Testis (tissue), 3 donors: Measurements from ENCODE around the gene ANK2. TPM values are rescaled to one million over a fixed set of nuclear protein-coding genes. Genes with fewer than 3 reads are reported as not detected.

Experiments used
- DNase-seq: peaks from one replicate; pipeline ENCODE4 v3.0.0-alpha.2; 2019
- H3K27ac ChIP-seq, 2 donors: fragments of 200-600 bp; sonication (generic); one replicate each; pipeline ENCODE4 v1.5.1; 2019
- H3K27me3 ChIP-seq: fragments of 200-600 bp; sonication (generic); one replicate; pipeline ENCODE4 v1.5.1; 2019
- H3K36me3 ChIP-seq: fragments of 200-600 bp; sonication (generic); one replicate; pipeline ENCODE4 v1.5.1; 2017; ENCODE audit warnings: low read depth; ENCODE audit errors: missing control alignments
- H3K4me1 ChIP-seq: fragments of 200-600 bp; sonication (generic); one replicate; pipeline ENCODE4 v1.5.1; 2019
- H3K4me3 ChIP-seq, 2 donors: fragments of 200-600 bp; sonication (generic); one replicate each; pipeline ENCODE4 v1.5.1; 2017 to 2019
- H3K9me3 ChIP-seq: fragments of 200-600 bp; sonication (generic); one replicate; pipeline ENCODE4 v1.5.1; 2017
- CTCF ChIP-seq, 3 experiments: fragments of 450-650 bp in 2 of 3; fragments of 200-600 bp in 1 of 3; sonication (generic) in 1 of 3; IDR thresholded peaks; one replicate each; pipeline ENCODE4 v1.5.1; 2016 to 2019; ENCODE audit warnings: antibody characterized with exemption in 3 of 3, mild to moderate bottlenecking in 2 of 3, moderate library complexity in 1 of 3
- POLR2A ChIP-seq: fragments of 450-650 bp; IDR thresholded peaks from one replicate; pipeline ENCODE4 v1.6.1; 2017; ENCODE audit warnings: antibody characterized with exemption, mild to moderate bottlenecking, moderate library complexity
- WGBS, 2 donors: methylation state at CpG; one replicate each; pipeline ENCODE4 v1.1.5; 2018; 5-methylcytosine and 5-hydroxymethylcytosine counted together
- intact Hi-C: fragments of 100-400 bp; cut with DNase I; formaldehyde crosslinking; loops from one replicate; pipeline ENCODE4 v1.15.1; 2023; ENCODE audit warnings: low total_unique reads
- polyA plus RNA-seq: library from polyadenylated mRNA; stranded (reverse); fragments of 350-450 nt; fragmentation: Illumina TruSeq; extraction: RNeasy Lipid Tissue Mini Kit (QIAGEN cat#74804); gene quantifications from one replicate; pipeline ENCODE4 v1.2.3, GENCODE V29; 2014; ENCODE audit warnings: low read depth, low replicate concordance; ENCODE audit not compliant: insufficient read depth
- total RNA-seq, 2 donors: library from RNA; depleted of rRNA; stranded (reverse); fragments of >200 nt; gene quantifications; one replicate each; pipeline ENCODE4 v1.2.3, GENCODE V29; 2016

ANK2 gene
- total and polyA plus RNA-seq, 3 donors from 2014 or later = 28.0 to 40.0 (median 28.6) TPM

- no peak for DNase-seq
- WGBS, 2 donors = 92 to 96% methylated on average over 2 of the region's 2 CpGs
- Histone ChIP-seq H3K4me3 (no peak overlapping the region), H3K27ac (no peak overlapping the region), H3K9me3 (no peaks in the 10 kb centered on the region), H3K36me3 (no peaks in the 10 kb centered on the region), H3K4me1 (no peaks in the 10 kb centered on the region), H3K27me3 (no peaks in the 10 kb centered on the region)
- TF ChIP-seq CTCF (IDR thresholded peaks at IDR 0.05) = no peak
- intact Hi-C loops = no loop called here
These were observed 104.2 kb downstream of the ANK2 start for GRCh38 chr4:113153529-113154101.

- Histone ChIP-seq H3K9me3 (no peaks in the 10 kb centered on the region), H3K36me3 (no peaks in the 10 kb centered on the region), H3K27ac (no peak overlapping the region), H3K4me3 (no peak overlapping the region), H3K4me1 (no peaks in the 10 kb centered on the region), H3K27me3 (no peaks in the 10 kb centered on the region)
- WGBS, 2 donors = 88 to 89% methylated on average over 1 of the region's 1 CpG
- TF ChIP-seq POLR2A = no peak
- no peak for TF ChIP-seq CTCF (IDR thresholded peaks at IDR 0.05)
- DNase-seq = no peak
- intact Hi-C loops = no loop called here
These were observed 104.8 kb downstream of the ANK2 start for GRCh38 chr4:113154281-113154680.

GRCh38 chr4:113157086-113157857 is 107.8 kb downstream of the ANK2 start:
- no peak for TF ChIP-seq CTCF (IDR thresholded peaks at IDR 0.05)
- TF ChIP-seq POLR2A = no peak
- Histone ChIP-seq H3K9me3 (no peaks in the 10 kb centered on the region), H3K4me1 (no peaks in the 10 kb centered on the region), H3K27ac (no peak overlapping the region), H3K27me3 (no peaks in the 10 kb centered on the region), H3K4me3 (no peak overlapping the region), H3K36me3 (no peaks in the 10 kb centered on the region)
- intact Hi-C loops = no loop called here
- no peak for DNase-seq
- WGBS, 2 donors = 31 to 33% methylated on average over 3 of the region's 3 CpGs

GRCh38 chr4:113159942-113160545 is 110.6 kb downstream of the ANK2 start:
- H3K4me3 ChIP-seq = no peak overlapping the region
- no peaks in the 10 kb centered on the region for H3K4me1 ChIP-seq
- TF ChIP-seq POLR2A = no peak
- no peak for TF ChIP-seq CTCF (IDR thresholded peaks at IDR 0.05)
- no peak overlapping the region for H3K27ac ChIP-seq
- WGBS, 2 donors = 88 to 94% methylated on average over 3 of the region's 3 CpGs
- H3K36me3 ChIP-seq = no peaks in the 10 kb centered on the region
- no peak for DNase-seq
- no peaks in the 10 kb centered on the region for H3K9me3 ChIP-seq
- intact Hi-C loops = no loop called here
- no peaks in the 10 kb centered on the region for H3K27me3 ChIP-seq
